ENCODE results near the gene WFDC5.
"Not testable (repeated sequence)": the region's sequence is repeated elsewhere in the genome, so short reads cannot be mapped to it uniquely, and the experiment has no call there.

The WFDC5 gene

GRCh38 chr20:45069261-45069660 lies 45.7 kb downstream of the WFDC5 start:
- Mint-ChIP-seq H3K27me3 (ENCODE audit: low read depth) (no peaks in the 10 kb centered on the region), H3K9me3 (no peaks in the 10 kb centered on the region), H3K4me1 (ENCODE audit: low read depth) (peaks cover 15% of the 10 kb centered on the region), H3K27ac (no peak overlapping the region), H3K4me3 (no peak overlapping the region), H3K36me3 (ENCODE audit: low read depth) (peaks cover 55% of the 10 kb centered on the region)
- no peak for DNase-seq (ENCODE audit: low spot score)

- Mint-ChIP-seq H3K9me3 (no peaks in the 10 kb centered on the region), H3K4me1 (ENCODE audit: low read depth) (peaks cover 18% of the 10 kb centered on the region), H3K27ac (no peak overlapping the region), H3K36me3 (ENCODE audit: low read depth) (peaks cover 50% of the 10 kb centered on the region), H3K27me3 (ENCODE audit: low read depth) (no peaks in the 10 kb centered on the region), H3K4me3 (no peak overlapping the region)
- no peak for DNase-seq (ENCODE audit: low spot score)
Measured at GRCh38 chr20:45067558-45067957, 47.4 kb downstream of the WFDC5 start.

- no peak overlapping the region for H3K4me3 Mint-ChIP-seq
- H3K27ac Mint-ChIP-seq = no peak overlapping the region
- peaks cover 18% of the 10 kb centered on the region for H3K4me1 Mint-ChIP-seq (ENCODE audit: low read depth)
- H3K27me3 Mint-ChIP-seq (ENCODE audit: low read depth) = no peaks in the 10 kb centered on the region
- no peak for DNase-seq (ENCODE audit: low spot score)
- H3K36me3 Mint-ChIP-seq (ENCODE audit: low read depth) = peaks cover 53% of the 10 kb centered on the region
- H3K9me3 Mint-ChIP-seq = no peaks in the 10 kb centered on the region
Measured at GRCh38 chr20:45067087-45067486, 47.9 kb downstream of the WFDC5 start.

DNA sequence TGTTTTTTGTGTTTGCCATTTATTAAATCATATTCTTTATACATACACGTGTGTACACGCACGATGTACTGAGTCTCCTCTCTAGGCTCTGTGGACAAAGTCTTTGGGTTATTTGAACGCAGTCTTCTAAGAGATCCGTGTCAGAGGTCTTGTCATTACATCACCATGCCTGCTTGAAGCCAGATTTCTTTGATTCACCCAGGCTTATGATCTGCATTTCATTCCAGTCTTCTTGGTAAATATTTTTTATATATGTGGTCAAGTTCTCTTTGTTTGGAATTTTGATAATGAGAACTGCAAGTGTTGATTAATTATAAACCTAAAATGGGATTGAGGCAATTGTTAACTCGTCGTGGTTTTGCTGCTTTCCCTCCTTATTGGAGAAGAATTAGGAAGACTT lies 48.6 kb downstream of the WFDC5 start:
- DNase-seq (ENCODE audit: low spot score) = no peak
- peaks cover 18% of the 10 kb centered on the region for H3K4me1 Mint-ChIP-seq (ENCODE audit: low read depth)
- no peak overlapping the region for H3K27ac Mint-ChIP-seq
- peaks cover 55% of the 10 kb centered on the region for H3K36me3 Mint-ChIP-seq (ENCODE audit: low read depth)
- no peaks in the 10 kb centered on the region for H3K27me3 Mint-ChIP-seq (ENCODE audit: low read depth)
- no peaks in the 10 kb centered on the region for H3K9me3 Mint-ChIP-seq
- no peak overlapping the region for H3K4me3 Mint-ChIP-seq

- no peaks in the 10 kb centered on the region for H3K9me3 Mint-ChIP-seq
- no peak overlapping the region for H3K4me3 Mint-ChIP-seq
- no peaks in the 10 kb centered on the region for H3K27me3 Mint-ChIP-seq (ENCODE audit: low read depth)
- no peak for DNase-seq (ENCODE audit: low spot score)
- no peak overlapping the region for H3K27ac Mint-ChIP-seq
- peaks cover 24% of the 10 kb centered on the region for H3K4me1 Mint-ChIP-seq (ENCODE audit: low read depth)
- H3K36me3 Mint-ChIP-seq (ENCODE audit: low read depth) = peaks cover 52% of the 10 kb centered on the region
Measured at GRCh38 chr20:45064812-45065211, 50.2 kb downstream of the WFDC5 start.

- not testable (repeated sequence) for H3K9me3 Mint-ChIP-seq; H3K27ac Mint-ChIP-seq; DNase-seq (ENCODE audit: low spot score); H3K27me3 Mint-ChIP-seq (ENCODE audit: low read depth); H3K4me3 Mint-ChIP-seq
- H3K4me1 Mint-ChIP-seq (ENCODE audit: low read depth) = peaks cover 34% of the 10 kb centered on the region
- H3K36me3 Mint-ChIP-seq (ENCODE audit: low read depth) = peaks cover 48% of the 10 kb centered on the region
Measured at GRCh38 chr20:45063107-45063506, 51.9 kb downstream of the WFDC5 start.

GRCh38 chr20:45061244-45061643 lies 53.7 kb downstream of the WFDC5 start:
- H3K4me1 Mint-ChIP-seq (ENCODE audit: low read depth) = peaks cover 39% of the 10 kb centered on the region
- peaks cover 49% of the 10 kb centered on the region for H3K36me3 Mint-ChIP-seq (ENCODE audit: low read depth)
- H3K27ac Mint-ChIP-seq = no peak overlapping the region
- no peaks in the 10 kb centered on the region for H3K27me3 Mint-ChIP-seq (ENCODE audit: low read depth)
- DNase-seq (ENCODE audit: low spot score) = no peak
- H3K4me3 Mint-ChIP-seq = no peak overlapping the region
- H3K9me3 Mint-ChIP-seq = no peaks in the 10 kb centered on the region

- Mint-ChIP-seq H3K4me1 (ENCODE audit: low read depth) (peaks cover 38% of the 10 kb centered on the region), H3K4me3 (no peak overlapping the region), H3K9me3 (no peaks in the 10 kb centered on the region), H3K27me3 (ENCODE audit: low read depth) (no peaks in the 10 kb centered on the region), H3K27ac (no peak overlapping the region), H3K36me3 (ENCODE audit: low read depth) (peaks cover 54% of the 10 kb centered on the region)
- DNase-seq (ENCODE audit: low spot score) = no peak
Measured at GRCh38 chr20:45060294-45060693, 54.7 kb downstream of the WFDC5 start.
